CD8-positive, alpha-beta memory T cell (primary cell): Measurements from ENCODE around the gene CDC27. TPM values are rescaled to one million over a fixed set of nuclear protein-coding genes. Genes with fewer than 3 reads are reported as not detected.

ENCODE experiments used
- CTCF ChIA-PET: fragments of 350-600 bp; sonication (Branson Sonifier 250); formaldehyde crosslinking; loops from one replicate; lab custom pipeline; 2021; ENCODE audit warnings: antibody characterized with exemption; lab: Charles Lee
- POLR2A ChIA-PET: fragments of 350-600 bp; sonication (Branson Sonifier 250); formaldehyde crosslinking; loops from one replicate; lab custom pipeline; 2021; ENCODE audit warnings: antibody characterized with exemption; lab: Charles Lee
- DNase-seq, 5 donors: peaks; one replicate each; pipeline versions ENCODE4 v3.0.0 to v3.0.0-alpha.2; 2020 to 2022; ENCODE audit warnings: mixed read lengths in 1 of 5
- H3K27ac ChIP-seq: one replicate; pipeline ENCODE4 v1.7.0; 2013; ENCODE audit warnings: low read depth, mild to moderate bottlenecking, low read length, moderate library complexity
- H3K27me3 ChIP-seq: 2 replicates; pipeline ENCODE4 v1.7.0; 2013; ENCODE audit warnings: low read length, mild to moderate bottlenecking; ENCODE audit not compliant: insufficient read depth, poor library complexity, severe bottlenecking
- H3K36me3 ChIP-seq: 2 replicates; pipeline ENCODE4 v1.7.0; 2013; ENCODE audit warnings: mild to moderate bottlenecking, low read length, moderate library complexity; ENCODE audit not compliant: insufficient read depth
- H3K4me1 ChIP-seq: 2 replicates; pipeline ENCODE4 v1.7.0; 2013; ENCODE audit warnings: mild to moderate bottlenecking, low read length, moderate library complexity; ENCODE audit not compliant: insufficient read depth
- H3K4me3 ChIP-seq: 2 replicates; pipeline ENCODE4 v1.7.0; 2013; ENCODE audit warnings: mild to moderate bottlenecking, low read length
- H3K9me3 ChIP-seq: 2 replicates; pipeline ENCODE4 v1.7.0; 2013; ENCODE audit warnings: mild to moderate bottlenecking, low read length
- H3K27ac Mint-ChIP-seq, 8 donors: one replicate each; pipeline ENCODE4 v1.8.0; 2020 to 2021; ENCODE audit warnings: mixed read lengths in 8 of 8, mild to moderate bottlenecking in 6 of 8, inconsistent platforms in 3 of 8, moderate library complexity in 3 of 8
- H3K27me3 Mint-ChIP-seq, 2 donors: one replicate each; pipeline ENCODE4 v1.8.0; 2020 to 2021; ENCODE audit warnings: mixed read lengths in 2 of 2, mild to moderate bottlenecking in 1 of 2, moderate library complexity in 1 of 2
- H3K36me3 Mint-ChIP-seq, 3 donors: one replicate each; pipeline ENCODE4 v1.8.0; 2020 to 2021; ENCODE audit warnings: mixed read lengths in 3 of 3, inconsistent platforms in 1 of 3, mild to moderate bottlenecking in 1 of 3
- H3K4me1 Mint-ChIP-seq, 3 donors: one replicate each; pipeline ENCODE4 v1.8.0; 2020 to 2021; ENCODE audit warnings: mixed read lengths in 3 of 3, inconsistent platforms in 1 of 3, mild to moderate bottlenecking in 1 of 3
- H3K4me3 Mint-ChIP-seq, 7 donors: one replicate each; pipeline ENCODE4 v1.8.0; 2020 to 2021; ENCODE audit warnings: mixed read lengths in 7 of 7, mild to moderate bottlenecking in 6 of 7, moderate library complexity in 4 of 7, inconsistent platforms in 2 of 7
- H3K9me3 Mint-ChIP-seq, 5 donors: one replicate each; pipeline ENCODE4 v1.8.0; 2020 to 2022; ENCODE audit warnings: mixed read lengths in 5 of 5, mild to moderate bottlenecking in 3 of 5, moderate library complexity in 2 of 5, inconsistent platforms in 1 of 5
- polyA plus RNA-seq: library from polyadenylated mRNA; unstranded; fragments of 300-500 nt; fragmentation: Illumina TruSeq; gene quantifications from one replicate; pipeline ENCODE4 v1.2.3, GENCODE V29; 2021
- total RNA-seq, 2 experiments: library from RNA; stranded (reverse); gene quantifications; one replicate each; pipeline ENCODE4 v1.2.3, GENCODE V29; 2021

The CDC27 gene
- total and polyA plus RNA-seq, 3 experiments from 2014 or later: 96.2 to 116 (median 113) TPM

DNA sequence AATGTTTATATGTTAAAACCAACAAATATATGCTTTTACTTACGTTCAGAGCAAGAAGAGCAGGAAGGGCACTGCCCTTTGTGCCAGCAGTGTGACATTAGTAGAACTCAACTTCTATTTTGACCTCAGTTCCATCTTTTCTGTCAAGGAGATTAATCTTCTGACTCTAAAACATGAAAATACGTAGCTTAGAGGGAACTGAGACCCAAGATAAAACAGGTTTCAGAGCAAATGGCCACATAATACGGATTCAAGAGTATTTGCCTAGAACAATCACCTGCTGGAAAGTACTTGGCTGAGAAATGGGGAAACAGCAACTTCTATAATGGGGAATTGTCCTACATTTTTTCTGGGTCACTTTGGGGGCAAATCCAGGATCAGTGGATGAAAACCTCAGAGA is 42.2 kb upstream of the CDC27 start:
- Histone ChIP-seq H3K27me3 (no peaks in the 10 kb centered on the region), H3K4me1 (peaks cover 8% of the 10 kb centered on the region), H3K27ac (no peak overlapping the region), H3K4me3 (no peak overlapping the region), H3K9me3 (no peaks in the 10 kb centered on the region), H3K36me3 (no peaks in the 10 kb centered on the region)
- H3K36me3 Mint-ChIP-seq: no peaks in the 10 kb centered on the region
- H3K4me1 Mint-ChIP-seq: peaks cover 10 to 15% (median 13%) of the 10 kb centered on the region in 3 donors
- H3K4me3 Mint-ChIP-seq: no peak overlapping the region
- CTCF ChIA-PET: interaction anchor here (3.3 kb wide), 1 partner anchor 84 kb away, joined by 16 read pairs; no protein-coding TSS in a partner anchor
- H3K27ac Mint-ChIP-seq: no peak overlapping the region
- POLR2A ChIA-PET: interaction anchor here (1.0 kb wide), 1 partner anchor 93 kb away, joined by 4 read pairs; no protein-coding TSS in a partner anchor
- peaks cover 3 to 6% of the 10 kb centered on the region in 2 donors for H3K27me3 Mint-ChIP-seq
- no peak for DNase-seq
- H3K9me3 Mint-ChIP-seq: no peaks in the 10 kb centered on the region

DNA sequence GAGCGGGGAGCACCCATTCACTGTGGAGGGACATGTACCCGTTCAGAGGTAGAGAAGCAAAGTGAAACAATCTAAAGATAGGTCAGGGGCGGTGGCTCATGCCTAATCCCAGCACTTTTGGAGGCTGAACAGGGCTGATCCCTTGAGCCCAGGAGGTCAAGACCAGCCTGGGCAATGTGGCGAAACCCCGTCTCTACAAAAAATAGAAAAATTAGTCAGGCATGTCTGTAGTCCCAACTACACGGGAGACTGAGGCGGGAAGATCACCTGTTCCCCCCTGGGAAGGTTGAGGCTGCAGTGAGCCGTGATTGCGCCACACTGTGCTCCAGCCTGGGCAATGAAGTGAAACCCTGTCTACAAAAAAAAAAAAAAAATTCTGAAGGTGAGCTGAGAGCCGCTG is 41.8 kb upstream of the CDC27 start:
- Mint-ChIP-seq H3K36me3 (no peaks in the 10 kb centered on the region), H3K27ac (peak overlapping the region in 1 of 8 donors; percentile 17), H3K9me3 (no peaks in the 10 kb centered on the region), H3K4me3 (no peak overlapping the region), H3K4me1 (peaks cover 10 to 15% (median 13%) of the 10 kb centered on the region in 3 donors), H3K27me3 (peaks cover 3 to 6% of the 10 kb centered on the region in 2 donors)
- no peak for DNase-seq
- no peak overlapping the region for H3K4me3 ChIP-seq
- H3K36me3 ChIP-seq: no peaks in the 10 kb centered on the region
- no peaks in the 10 kb centered on the region for H3K9me3 ChIP-seq
- POLR2A ChIA-PET: interaction anchor here (1.0 kb wide), 1 partner anchor 94 kb away, joined by 4 read pairs; no protein-coding TSS in a partner anchor
- H3K27ac ChIP-seq: no peak overlapping the region
- H3K4me1 ChIP-seq: peaks cover 8% of the 10 kb centered on the region
- CTCF ChIA-PET: interaction anchor here (0.9 to 3.3 kb wide), 4 partner anchors 11 to 387 kb away, joined by 3 to 24 read pairs (median 10); no protein-coding TSS in a partner anchor
- no peaks in the 10 kb centered on the region for H3K27me3 ChIP-seq

DNA sequence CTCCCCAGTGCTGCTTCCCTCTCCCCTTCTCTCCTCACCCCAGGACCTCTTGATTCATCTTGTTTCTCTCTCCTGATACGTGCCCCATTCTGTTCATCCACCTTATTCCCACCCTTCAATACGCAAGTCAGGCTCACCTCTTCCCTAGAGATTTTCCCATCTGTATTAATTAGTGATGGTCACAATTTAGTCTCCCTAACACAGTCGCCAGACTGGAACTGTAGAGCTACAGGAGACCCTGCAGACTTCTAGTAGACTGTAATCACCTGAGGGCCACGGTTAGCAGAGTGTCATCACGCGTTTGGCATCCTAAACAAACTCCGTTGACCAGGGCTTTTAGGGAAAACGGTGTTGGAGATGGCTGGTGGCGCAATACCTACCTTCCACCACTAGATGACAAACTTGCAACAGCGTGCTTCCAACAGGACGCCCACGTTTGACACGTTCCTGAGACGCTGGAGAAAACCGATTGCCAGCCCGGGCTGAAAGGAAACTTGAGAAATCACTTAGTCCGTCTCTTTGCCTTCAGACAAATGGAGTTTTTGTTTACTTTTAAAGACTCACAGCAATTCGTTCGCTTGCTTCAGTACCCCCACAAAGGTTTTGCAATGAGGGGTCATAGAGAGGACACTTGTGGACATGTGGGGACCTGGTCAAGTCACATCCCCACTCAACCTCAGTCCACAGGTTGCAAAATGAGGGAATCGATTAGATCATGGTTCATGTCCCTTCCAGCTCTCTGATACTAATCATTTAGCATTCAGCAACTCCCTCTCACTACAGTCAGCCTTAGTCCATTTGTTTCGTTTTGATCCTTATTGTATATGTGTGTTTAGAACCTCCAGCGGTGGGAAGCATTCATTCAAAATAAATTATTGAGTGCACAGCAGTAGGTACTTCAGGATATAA is 40.7 kb upstream of the CDC27 start:
- peak overlapping the region; percentile 25 for H3K4me3 ChIP-seq
- peak overlapping the region in 1 of 8 donors; percentile 45 for H3K27ac Mint-ChIP-seq
- H3K4me1 Mint-ChIP-seq: peaks cover 10 to 15% (median 13%) of the 10 kb centered on the region in 3 donors
- H3K27me3 ChIP-seq: no peaks in the 10 kb centered on the region
- peaks cover 8% of the 10 kb centered on the region for H3K4me1 ChIP-seq
- H3K4me3 Mint-ChIP-seq: peak overlapping the region in 6 of 7 donors; percentile 4 to 79 (median 59)
- H3K36me3 Mint-ChIP-seq: no peaks in the 10 kb centered on the region
- ChIA-PET CTCF (interaction anchor here (0.8 to 3.3 kb wide), 11 partner anchors 10 to 388 kb away, joined by 3 to 24 read pairs (median 4); no protein-coding TSS in a partner anchor), POLR2A (interaction anchor here (0.6 to 1.0 kb wide), 2 partner anchors 70 to 403 kb away, joined by 3 read pairs; no protein-coding TSS in a partner anchor)
- peak; percentile 36 to 73 (median 54) for DNase-seq
- H3K9me3 ChIP-seq: no peaks in the 10 kb centered on the region
- H3K36me3 ChIP-seq: no peaks in the 10 kb centered on the region
- H3K9me3 Mint-ChIP-seq: no peaks in the 10 kb centered on the region
- H3K27ac ChIP-seq: peak overlapping the region; percentile 19
- H3K27me3 Mint-ChIP-seq: peaks cover 3 to 6% of the 10 kb centered on the region in 2 donors

DNA sequence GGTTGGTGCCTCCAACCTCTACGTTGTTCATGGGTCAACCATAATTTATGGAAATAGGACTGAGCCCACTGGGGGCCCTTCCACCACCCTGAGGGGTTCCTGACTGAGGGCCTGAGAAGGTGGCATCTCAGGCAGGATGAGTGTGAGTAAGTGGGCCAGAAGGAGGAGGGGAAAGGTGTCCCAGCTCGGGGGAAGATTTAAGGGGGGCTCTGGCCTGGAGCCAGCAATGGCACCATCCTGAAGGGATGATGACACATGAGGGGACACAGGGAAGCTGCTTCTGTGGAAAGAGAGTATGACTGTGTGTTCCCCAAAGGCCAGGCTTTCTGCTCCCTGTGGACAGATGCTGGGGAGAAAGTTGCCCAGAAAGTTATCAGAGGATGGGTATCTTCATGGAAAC is 38.8 kb upstream of the CDC27 start:
- no peak overlapping the region for H3K27ac Mint-ChIP-seq
- no peak overlapping the region for H3K4me3 ChIP-seq
- H3K27ac ChIP-seq: no peak overlapping the region
- H3K27me3 ChIP-seq: no peaks in the 10 kb centered on the region
- POLR2A ChIA-PET: interaction anchor here (0.5 kb wide), 1 partner anchor 387 kb away, joined by 8 read pairs; no protein-coding TSS in a partner anchor
- peaks cover 8% of the 10 kb centered on the region for H3K4me1 ChIP-seq
- H3K27me3 Mint-ChIP-seq: peaks cover 3 to 6% of the 10 kb centered on the region in 2 donors
- H3K9me3 Mint-ChIP-seq: peaks cover 0 to 3% (median 0%) of the 10 kb centered on the region in 5 donors
- no peaks in the 10 kb centered on the region for H3K9me3 ChIP-seq
- CTCF ChIA-PET: no interaction called here
- DNase-seq: no peak
- H3K36me3 Mint-ChIP-seq: no peaks in the 10 kb centered on the region
- no peaks in the 10 kb centered on the region for H3K36me3 ChIP-seq
- H3K4me3 Mint-ChIP-seq: no peak overlapping the region
- peaks cover 10 to 15% (median 13%) of the 10 kb centered on the region in 3 donors for H3K4me1 Mint-ChIP-seq

DNA sequence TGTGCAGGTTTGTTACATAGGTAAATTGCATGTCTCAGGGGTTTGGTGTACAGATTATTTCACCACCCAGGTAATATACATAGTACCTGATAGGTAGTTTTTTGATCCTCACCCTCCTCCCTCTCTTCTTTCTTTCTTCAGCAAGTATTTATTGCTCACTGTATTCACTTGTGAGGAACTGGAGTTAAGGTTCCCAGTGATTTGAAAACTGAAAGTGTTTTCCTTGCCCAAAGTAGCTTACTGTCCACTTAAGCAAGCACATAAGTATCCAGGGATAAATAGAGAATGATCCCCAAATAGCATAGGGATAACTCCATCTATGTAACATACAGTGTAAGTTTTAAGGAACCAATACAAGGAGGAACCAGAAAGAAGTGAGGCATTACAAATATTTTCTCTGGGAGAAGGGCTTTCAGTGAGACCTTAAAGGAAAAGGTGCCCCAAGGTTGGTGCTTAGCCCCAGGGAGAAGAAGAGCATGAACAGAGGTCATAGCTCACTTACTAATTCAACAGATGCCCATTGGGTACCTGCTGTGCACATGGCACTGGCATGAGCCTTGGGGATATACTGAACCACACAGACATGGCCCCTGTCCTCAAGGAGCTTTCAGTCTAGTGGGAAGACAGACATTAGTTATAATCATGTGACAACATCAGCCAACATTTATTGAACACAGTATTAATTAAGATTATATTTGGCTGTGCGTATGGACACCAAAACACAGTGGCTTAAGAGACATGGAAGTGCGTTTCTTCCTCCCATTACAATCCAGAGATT is 37.0 kb upstream of the CDC27 start:
- peaks cover 3 to 6% of the 10 kb centered on the region in 2 donors for H3K27me3 Mint-ChIP-seq
- no peaks in the 10 kb centered on the region for H3K36me3 Mint-ChIP-seq
- ChIA-PET CTCF (interaction anchor here (0.6 kb wide), 1 partner anchor 20 kb away, joined by 4 read pairs; no protein-coding TSS in a partner anchor), POLR2A (no interaction called here)
- peak overlapping the region in 2 of 8 donors; percentile 8 to 31 for H3K27ac Mint-ChIP-seq
- Histone ChIP-seq H3K4me3 (no peak overlapping the region), H3K9me3 (no peaks in the 10 kb centered on the region), H3K27me3 (no peaks in the 10 kb centered on the region), H3K36me3 (no peaks in the 10 kb centered on the region), H3K4me1 (peaks cover 11% of the 10 kb centered on the region), H3K27ac (peak overlapping the region; percentile 16)
- peaks cover 0 to 3% (median 0%) of the 10 kb centered on the region in 5 donors for H3K9me3 Mint-ChIP-seq
- DNase-seq: no peak
- H3K4me3 Mint-ChIP-seq: no peak overlapping the region
- peaks cover 18 to 26% (median 19%) of the 10 kb centered on the region in 3 donors for H3K4me1 Mint-ChIP-seq

DNA sequence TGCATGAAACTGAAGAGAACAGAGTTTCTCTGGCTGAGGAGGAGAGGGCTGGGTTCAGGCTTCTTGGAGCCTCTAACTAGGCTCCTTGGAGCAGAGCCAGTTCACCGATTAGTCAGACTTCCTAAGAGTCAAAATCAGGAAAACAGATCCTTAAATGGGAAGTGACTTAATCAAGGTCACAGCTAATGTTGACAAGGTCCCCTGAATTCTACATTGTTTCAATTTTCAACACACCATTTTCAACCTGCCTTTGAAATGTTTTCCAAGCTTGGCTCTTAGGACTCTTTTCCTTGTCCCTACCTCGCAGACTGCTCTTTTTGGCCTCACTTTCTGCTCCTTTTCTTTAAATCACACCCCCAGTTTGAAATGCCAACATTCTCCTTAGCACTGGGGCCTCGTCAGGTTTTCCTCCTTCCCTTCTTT is 36.4 kb upstream of the CDC27 start:
- CTCF ChIA-PET: interaction anchor here (0.6 kb wide), 1 partner anchor 19 kb away, joined by 4 read pairs; no protein-coding TSS in a partner anchor
- Histone ChIP-seq H3K4me3 (no peak overlapping the region), H3K4me1 (peaks cover 18% of the 10 kb centered on the region), H3K27ac (peak overlapping the region; percentile 44), H3K27me3 (no peaks in the 10 kb centered on the region), H3K36me3 (no peaks in the 10 kb centered on the region), H3K9me3 (no peaks in the 10 kb centered on the region)
- peaks cover 23 to 30% (median 26%) of the 10 kb centered on the region in 3 donors for H3K4me1 Mint-ChIP-seq
- H3K9me3 Mint-ChIP-seq: peaks cover 0 to 3% (median 0%) of the 10 kb centered on the region in 5 donors
- H3K27me3 Mint-ChIP-seq: peaks cover 3 to 4% of the 10 kb centered on the region in 2 donors
- POLR2A ChIA-PET: no interaction called here
- H3K27ac Mint-ChIP-seq: peak overlapping the region in 4 of 8 donors; percentile 22 to 77 (median 54)
- H3K36me3 Mint-ChIP-seq: no peaks in the 10 kb centered on the region
- DNase-seq: no peak
- no peak overlapping the region for H3K4me3 Mint-ChIP-seq

DNA sequence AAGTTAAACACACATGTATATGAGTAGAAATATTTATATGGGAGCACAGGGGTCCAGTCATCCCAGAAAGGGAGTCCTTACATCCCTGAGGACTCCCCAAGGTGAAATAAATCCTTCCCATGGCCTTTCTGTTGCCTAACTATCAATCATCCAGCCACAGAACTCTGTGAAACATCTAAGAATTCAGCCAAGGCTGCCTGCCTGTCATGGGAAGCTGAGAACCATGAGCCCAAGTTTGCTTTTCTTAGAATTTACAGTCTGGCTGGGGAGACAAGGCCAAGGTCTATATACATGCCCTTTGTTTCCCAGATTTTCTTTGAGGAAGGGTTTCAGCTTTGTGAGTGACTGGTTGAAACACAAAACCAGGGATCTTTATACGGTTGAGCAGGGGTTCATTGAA is 35.9 kb upstream of the CDC27 start:
- ChIA-PET POLR2A (no interaction called here), CTCF (interaction anchor here (1.0 kb wide), 1 partner anchor 382 kb away, joined by 3 read pairs; no protein-coding TSS in a partner anchor)
- Histone ChIP-seq H3K27me3 (no peaks in the 10 kb centered on the region), H3K4me1 (peaks cover 19% of the 10 kb centered on the region), H3K9me3 (no peaks in the 10 kb centered on the region), H3K27ac (peak overlapping the region; percentile 44), H3K36me3 (no peaks in the 10 kb centered on the region), H3K4me3 (no peak overlapping the region)
- no peak for DNase-seq
- Mint-ChIP-seq H3K9me3 (peaks cover 0 to 3% (median 0%) of the 10 kb centered on the region in 5 donors), H3K4me3 (no peak overlapping the region), H3K36me3 (no peaks in the 10 kb centered on the region), H3K27me3 (peaks cover 0 to 1% of the 10 kb centered on the region in 2 donors), H3K4me1 (peaks cover 24 to 30% (median 26%) of the 10 kb centered on the region in 3 donors), H3K27ac (peak overlapping the region in 5 of 8 donors; percentile 22 to 90 (median 40))
